Measurements from ENCODE around the gene ST7L.

- no peak for TF ChIP-seq PML (IDR thresholded peaks at IDR 0.05; ENCODE audit: low read length)
- no peak for TF ChIP-seq CTCF (IDR thresholded peaks at IDR 0.05 in 2 of 3, conservative IDR thresholded peaks at IDR 0.05 in 1 of 3; ENCODE audit: control insufficient read depth in 2 of 3, extremely low read depth in 1 of 3, insufficient read depth in 1 of 3, low read depth in 3 of 3, low read length in 3 of 3)
- TF ChIP-seq NRF1 (conservative IDR thresholded peaks at IDR 0.05; ENCODE audit: low read depth, low read length): no peak
Measured at GRCh38 chr1:112496290-112496689, 122.7 kb downstream of the ST7L start.

Measured in GM12878 (cell line).